ENCODE results near the gene ANAPC1. TPM values are rescaled to one million over a fixed set of nuclear protein-coding genes. Genes with fewer than 3 reads are reported as not detected.
"Not testable (repeated sequence)": the region's sequence is repeated elsewhere in the genome, so short reads cannot be mapped to it uniquely, and the experiment has no call there.

ANAPC1 gene
- total RNA-seq, 1 donor: 48.1 TPM

GRCh38 chr2:111735838-111736721 lies 147.9 kb downstream of the ANAPC1 start:
- H3K36me3 ChIP-seq (ENCODE audit: insufficient read depth, low read length); H3K27ac ChIP-seq (ENCODE audit: low read depth, low read length); H3K79me2 ChIP-seq (ENCODE audit: insufficient read depth, low read length); H3K27me3 ChIP-seq (ENCODE audit: insufficient read depth, low read length); H3K4me2 ChIP-seq (ENCODE audit: insufficient read depth, low read length); H4K20me1 ChIP-seq (ENCODE audit: insufficient read depth, low read length); H3K4me1 ChIP-seq (ENCODE audit: insufficient read depth, low read length); H3K4me3 ChIP-seq (ENCODE audit: insufficient read depth, low read length); DNase-seq (ENCODE audit: insufficient read length, low spot score, missing footprints); H2AFZ ChIP-seq (ENCODE audit: low read length); H3K9me3 ChIP-seq (ENCODE audit: low read depth, low read length): not testable (repeated sequence)
- peak; percentile 45 for TF ChIP-seq CTCF (IDR thresholded peaks at IDR 0.05; ENCODE audit: extremely low read depth, low read depth, low read length)

- not testable (repeated sequence) for H3K9me3 ChIP-seq (ENCODE audit: low read depth, low read length); H4K20me1 ChIP-seq (ENCODE audit: insufficient read depth, low read length); H3K4me3 ChIP-seq (ENCODE audit: insufficient read depth, low read length); H3K27ac ChIP-seq (ENCODE audit: low read depth, low read length); H3K79me2 ChIP-seq (ENCODE audit: insufficient read depth, low read length); DNase-seq (ENCODE audit: insufficient read length, low spot score, missing footprints); H3K36me3 ChIP-seq (ENCODE audit: insufficient read depth, low read length); H3K27me3 ChIP-seq (ENCODE audit: insufficient read depth, low read length); H3K4me1 ChIP-seq (ENCODE audit: insufficient read depth, low read length); H3K4me2 ChIP-seq (ENCODE audit: insufficient read depth, low read length); H2AFZ ChIP-seq (ENCODE audit: low read length)
Observed at GRCh38 chr2:111735420-111735819, 148.6 kb downstream of the ANAPC1 start.

GRCh38 chr2:111729812-111730458 lies 154.1 kb downstream of the ANAPC1 start:
- H3K4me1 ChIP-seq (ENCODE audit: insufficient read depth, low read length); DNase-seq (ENCODE audit: insufficient read length, low spot score, missing footprints); H3K9me3 ChIP-seq (ENCODE audit: low read depth, low read length); H3K4me3 ChIP-seq (ENCODE audit: insufficient read depth, low read length); H3K79me2 ChIP-seq (ENCODE audit: insufficient read depth, low read length); H3K27ac ChIP-seq (ENCODE audit: low read depth, low read length); H3K36me3 ChIP-seq (ENCODE audit: insufficient read depth, low read length); H3K27me3 ChIP-seq (ENCODE audit: insufficient read depth, low read length); H4K20me1 ChIP-seq (ENCODE audit: insufficient read depth, low read length); H2AFZ ChIP-seq (ENCODE audit: low read length); H3K4me2 ChIP-seq (ENCODE audit: insufficient read depth, low read length): not testable (repeated sequence)

- H3K27ac ChIP-seq (ENCODE audit: low read depth, low read length); H3K27me3 ChIP-seq (ENCODE audit: insufficient read depth, low read length); H3K4me3 ChIP-seq (ENCODE audit: insufficient read depth, low read length); H3K4me1 ChIP-seq (ENCODE audit: insufficient read depth, low read length); H2AFZ ChIP-seq (ENCODE audit: low read length); DNase-seq (ENCODE audit: insufficient read length, low spot score, missing footprints); H4K20me1 ChIP-seq (ENCODE audit: insufficient read depth, low read length); H3K36me3 ChIP-seq (ENCODE audit: insufficient read depth, low read length); H3K9me3 ChIP-seq (ENCODE audit: low read depth, low read length); H3K4me2 ChIP-seq (ENCODE audit: insufficient read depth, low read length); H3K79me2 ChIP-seq (ENCODE audit: insufficient read depth, low read length): not testable (repeated sequence)
Observed at GRCh38 chr2:111727611-111728110, 156.3 kb downstream of the ANAPC1 start.

DNA sequence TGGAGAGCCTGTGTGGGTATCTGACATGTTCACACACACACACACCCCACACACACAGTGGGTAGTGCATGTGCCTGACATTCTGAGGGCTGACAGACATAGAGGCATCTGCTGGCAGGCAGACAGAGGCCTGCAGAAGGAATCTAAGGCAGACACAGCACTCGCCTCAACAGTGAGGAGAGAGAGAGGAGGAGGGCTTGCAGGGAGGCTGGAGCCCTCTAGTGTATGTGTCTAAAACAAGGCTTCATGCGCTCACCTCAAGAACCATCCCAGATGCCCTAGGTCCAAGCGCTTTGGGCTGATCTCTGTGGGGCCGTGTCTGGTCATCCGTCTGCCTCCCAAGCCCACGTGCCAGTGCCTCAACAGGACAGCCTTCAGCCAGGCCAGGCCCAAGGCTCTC lies 158.3 kb downstream of the ANAPC1 start:
- H3K36me3 ChIP-seq (ENCODE audit: insufficient read depth, low read length); H3K27me3 ChIP-seq (ENCODE audit: insufficient read depth, low read length); H2AFZ ChIP-seq (ENCODE audit: low read length); H4K20me1 ChIP-seq (ENCODE audit: insufficient read depth, low read length); H3K27ac ChIP-seq (ENCODE audit: low read depth, low read length); H3K4me3 ChIP-seq (ENCODE audit: insufficient read depth, low read length); H3K4me1 ChIP-seq (ENCODE audit: insufficient read depth, low read length); H3K79me2 ChIP-seq (ENCODE audit: insufficient read depth, low read length); DNase-seq (ENCODE audit: insufficient read length, low spot score, missing footprints); H3K4me2 ChIP-seq (ENCODE audit: insufficient read depth, low read length); H3K9me3 ChIP-seq (ENCODE audit: low read depth, low read length): not testable (repeated sequence)

DNA sequence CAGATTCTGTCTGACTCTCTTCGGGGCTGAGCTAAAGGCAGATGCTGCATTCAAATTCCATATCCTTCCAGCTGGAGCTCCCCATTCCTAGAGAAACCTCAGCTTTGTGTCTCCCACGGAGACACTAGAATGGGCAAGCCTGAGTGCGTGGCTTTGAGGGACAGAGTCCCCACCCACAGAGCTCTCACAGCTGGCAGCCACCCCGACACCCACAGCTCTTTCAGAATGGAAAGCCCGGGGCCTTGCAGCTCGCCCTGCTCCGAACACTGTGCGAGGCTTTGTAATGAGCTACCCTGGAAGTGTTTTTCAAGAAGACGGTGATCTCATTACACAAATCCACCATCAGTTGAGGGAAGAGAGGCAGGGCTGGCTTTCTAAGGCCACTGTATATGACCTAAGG lies 164.4 kb downstream of the ANAPC1 start:
- H3K27ac ChIP-seq (ENCODE audit: low read depth, low read length); H3K4me1 ChIP-seq (ENCODE audit: insufficient read depth, low read length); H3K36me3 ChIP-seq (ENCODE audit: insufficient read depth, low read length); H3K79me2 ChIP-seq (ENCODE audit: insufficient read depth, low read length); H3K27me3 ChIP-seq (ENCODE audit: insufficient read depth, low read length); H3K4me3 ChIP-seq (ENCODE audit: insufficient read depth, low read length); H2AFZ ChIP-seq (ENCODE audit: low read length); H4K20me1 ChIP-seq (ENCODE audit: insufficient read depth, low read length); H3K9me3 ChIP-seq (ENCODE audit: low read depth, low read length); H3K4me2 ChIP-seq (ENCODE audit: insufficient read depth, low read length); DNase-seq (ENCODE audit: insufficient read length, low spot score, missing footprints): not testable (repeated sequence)

Small RNAs within 50 kb of the gene (small RNA-seq; reads per million reads assigned to genes)
- not detected for gene MIR4771-2
- gene RN7SL297P: not detected

Other genes with a start within 250 kb of the ANAPC1 start
- gene MERTK, start 14.4 kb upstream of the ANAPC1 start, total RNA-seq: 0.59 and 0.72 TPM in 2 replicates
- gene TMEM87B, start 171.1 kb upstream of the ANAPC1 start, total RNA-seq: 33.7 and 38.9 TPM in 2 replicates